Stimulated activated CD8-positive, alpha-beta memory T cell treated with anti-CD3 and anti-CD28 coated beads, Interleukin-12 subunit alpha, Interleukin-12 subunit beta, amount 100 ng/mL, for 1 hour (primary cell): ENCODE data around the gene SLC22A14.
"Not testable (repeated sequence)": the region's sequence is repeated elsewhere in the genome, so short reads cannot be mapped to it uniquely, and the experiment has no call there.

ENCODE experiments used
- DNase-seq: peaks from one replicate; pipeline ENCODE4 v3.0.0-alpha.2; 2020; ENCODE audit warnings: low read depth

Gene SLC22A14

GRCh38 chr3:38314112-38314763 is 32.1 kb downstream of the SLC22A14 start:
- no peak for DNase-seq

- no peak for DNase-seq
Measured at GRCh38 chr3:38314764-38315487, 32.8 kb downstream of the SLC22A14 start.

DNA sequence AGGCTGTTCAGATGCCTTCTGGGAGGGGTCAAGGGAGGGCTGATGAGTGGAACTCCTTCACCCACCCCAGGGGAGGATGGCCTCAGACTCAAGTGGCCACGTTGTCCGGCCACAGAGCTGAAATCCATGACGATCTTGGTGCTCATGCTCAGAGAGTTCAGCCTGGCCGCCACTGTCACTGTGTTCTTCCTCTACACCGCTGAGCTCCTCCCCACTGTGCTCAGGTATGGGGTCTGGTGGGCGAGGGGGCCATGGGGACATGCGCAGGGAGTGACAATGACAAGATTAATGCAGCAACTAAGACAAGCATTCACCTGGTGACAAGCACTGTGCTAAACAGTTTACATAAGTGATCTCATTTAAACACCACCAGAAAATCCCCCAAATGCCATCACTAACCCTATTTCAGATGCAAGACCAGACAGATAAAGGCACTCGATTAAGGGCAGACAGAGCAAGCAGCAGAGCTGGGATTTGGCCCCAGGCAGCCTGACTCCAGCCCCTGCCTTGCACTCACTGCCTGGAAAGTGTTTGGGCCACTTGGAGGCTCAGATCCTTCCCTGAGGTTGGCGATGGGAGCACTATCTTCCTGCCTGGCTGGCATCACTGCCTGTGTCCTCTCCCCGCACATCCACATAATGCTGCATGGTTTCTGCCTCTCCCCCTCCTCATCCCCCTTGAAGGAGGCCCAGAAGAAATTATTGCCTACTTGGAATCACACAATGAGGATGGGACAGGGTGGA is 33.6 kb downstream of the SLC22A14 start:
- no peak for DNase-seq

DNA sequence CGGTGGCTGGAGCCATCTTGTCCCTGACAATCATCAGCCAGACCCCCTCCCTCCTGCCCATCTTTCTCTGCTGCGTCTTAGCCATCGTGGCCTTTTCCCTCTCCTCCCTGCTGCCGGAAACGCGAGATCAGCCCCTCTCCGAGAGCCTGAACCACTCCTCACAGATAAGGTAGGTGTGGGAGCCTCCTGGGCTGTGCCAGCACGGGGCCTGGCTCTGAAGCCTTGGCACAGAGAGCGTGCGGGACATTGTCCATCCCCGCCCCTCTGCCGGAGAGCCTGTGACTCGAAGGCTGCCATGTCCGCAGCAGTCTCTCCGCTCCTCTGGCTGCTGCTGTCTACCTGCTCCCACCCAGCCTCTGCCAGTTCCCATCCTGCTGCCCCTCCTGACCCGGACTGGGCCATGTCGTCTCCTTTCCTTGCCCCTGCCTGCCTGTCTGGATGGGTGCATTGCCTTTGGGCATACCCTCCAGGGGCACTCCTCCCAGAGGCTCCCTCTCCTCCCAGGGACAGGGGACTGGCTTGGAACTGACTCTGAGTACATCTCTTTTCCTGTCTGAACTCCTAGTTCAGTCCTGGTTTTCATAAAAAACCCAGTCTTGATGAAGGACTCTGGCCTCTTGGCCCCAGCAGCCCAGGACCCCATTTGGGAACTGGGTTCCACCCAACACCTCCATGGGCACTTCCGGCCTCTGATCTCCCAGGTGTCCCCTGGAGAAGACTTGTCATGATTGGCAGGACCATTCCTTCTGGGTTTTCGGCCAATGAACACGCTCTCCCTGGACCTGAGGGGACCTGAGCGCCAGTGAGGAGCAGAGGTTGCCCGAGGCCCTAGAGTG is 34.5 kb downstream of the SLC22A14 start:
- no peak for DNase-seq

DNA sequence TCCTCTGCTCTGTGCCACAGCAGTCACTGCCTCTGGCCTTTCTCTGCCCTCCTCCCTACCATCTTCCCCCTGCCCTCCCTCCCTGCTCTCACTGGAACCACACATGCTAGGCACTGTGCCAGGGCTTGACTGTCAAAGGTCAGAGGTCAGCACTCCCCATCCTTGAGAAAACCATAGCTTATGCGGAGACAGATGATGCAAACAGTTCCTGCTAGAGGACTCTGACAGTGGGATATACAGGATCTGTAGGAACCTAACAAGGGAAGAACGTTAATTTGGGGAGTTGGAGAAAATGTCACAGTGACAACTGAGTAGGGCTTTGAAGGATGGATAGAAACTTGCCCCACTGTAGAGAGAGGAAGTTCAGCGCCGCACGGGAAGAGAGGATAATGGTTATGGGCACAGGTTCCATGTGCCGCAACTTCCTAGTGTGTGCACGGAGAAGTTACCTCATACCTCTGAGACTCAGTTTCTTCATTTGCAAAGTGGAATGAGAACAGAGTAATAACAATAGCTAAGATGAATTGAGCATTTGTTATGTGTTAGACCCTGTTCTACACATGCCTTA is 35.2 kb downstream of the SLC22A14 start:
- DNase-seq, result no peak

GRCh38 chr3:38318766-38319671 is 36.9 kb downstream of the SLC22A14 start:
- DNase-seq, result no peak

- DNase-seq, result not testable (repeated sequence)
Measured at GRCh38 chr3:38320638-38321037, 38.5 kb downstream of the SLC22A14 start.

GRCh38 chr3:38323060-38323459 is 41.0 kb downstream of the SLC22A14 start:
- DNase-seq, result no peak

GRCh38 chr3:38325256-38325655 is 43.2 kb downstream of the SLC22A14 start:
- DNase-seq, result no peak

GRCh38 chr3:38327335-38328009 is 45.4 kb downstream of the SLC22A14 start:
- no peak for DNase-seq

DNA sequence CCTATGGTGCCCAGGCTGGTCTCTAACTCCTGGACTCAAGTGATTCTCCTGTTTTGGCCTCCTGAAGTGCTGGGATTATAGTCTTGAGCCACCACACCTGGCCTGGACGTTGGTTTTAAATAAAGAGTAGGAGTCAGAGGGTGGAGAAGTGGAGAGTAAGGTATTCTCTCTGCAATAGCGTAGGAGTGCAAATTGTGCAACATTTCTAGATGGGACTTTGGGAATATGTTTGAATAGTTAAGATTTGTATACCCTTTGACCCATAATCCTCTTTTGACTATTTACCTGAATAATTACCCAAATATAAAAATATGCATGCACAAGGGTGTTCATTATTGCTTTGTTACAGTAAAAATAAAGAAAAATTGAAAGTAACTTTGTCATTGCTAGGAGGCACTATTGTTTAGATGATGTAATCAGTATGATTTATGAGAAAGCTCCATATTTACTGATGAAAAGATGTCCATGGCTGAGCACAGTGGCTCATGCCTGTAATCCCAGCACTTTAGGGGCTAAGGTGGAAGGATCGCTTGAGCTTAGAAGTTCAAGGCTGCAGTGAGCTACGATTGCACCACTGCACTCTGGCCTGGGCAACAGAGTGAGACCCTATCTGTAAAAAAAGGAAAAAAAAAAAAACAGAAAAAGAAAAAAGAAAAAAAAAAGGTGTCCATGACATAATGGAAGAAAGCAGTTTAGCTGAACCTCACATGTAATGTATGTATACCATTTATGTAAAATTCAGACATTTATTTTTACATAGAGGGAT is 49.3 kb downstream of the SLC22A14 start:
- no peak for DNase-seq

DNA sequence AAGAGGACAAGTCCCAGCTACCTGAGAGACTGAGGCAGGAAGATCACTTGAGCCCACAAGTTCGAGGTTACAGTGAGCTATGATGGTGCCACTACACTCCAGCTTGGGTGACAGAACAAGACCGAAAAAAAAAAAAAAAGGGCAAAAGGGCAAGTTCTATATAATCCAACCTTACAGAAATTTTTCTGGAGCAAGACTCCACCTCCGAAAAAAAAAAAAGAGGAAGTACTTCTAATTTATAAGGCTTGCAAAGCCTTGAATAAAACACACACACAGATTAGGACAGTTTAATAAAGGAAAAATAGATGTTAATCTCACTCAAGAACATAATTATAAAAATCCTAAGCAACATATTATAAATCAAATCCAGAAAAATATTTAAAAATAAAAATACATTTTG is 50.1 kb downstream of the SLC22A14 start:
- DNase-seq, result no peak

DNA sequence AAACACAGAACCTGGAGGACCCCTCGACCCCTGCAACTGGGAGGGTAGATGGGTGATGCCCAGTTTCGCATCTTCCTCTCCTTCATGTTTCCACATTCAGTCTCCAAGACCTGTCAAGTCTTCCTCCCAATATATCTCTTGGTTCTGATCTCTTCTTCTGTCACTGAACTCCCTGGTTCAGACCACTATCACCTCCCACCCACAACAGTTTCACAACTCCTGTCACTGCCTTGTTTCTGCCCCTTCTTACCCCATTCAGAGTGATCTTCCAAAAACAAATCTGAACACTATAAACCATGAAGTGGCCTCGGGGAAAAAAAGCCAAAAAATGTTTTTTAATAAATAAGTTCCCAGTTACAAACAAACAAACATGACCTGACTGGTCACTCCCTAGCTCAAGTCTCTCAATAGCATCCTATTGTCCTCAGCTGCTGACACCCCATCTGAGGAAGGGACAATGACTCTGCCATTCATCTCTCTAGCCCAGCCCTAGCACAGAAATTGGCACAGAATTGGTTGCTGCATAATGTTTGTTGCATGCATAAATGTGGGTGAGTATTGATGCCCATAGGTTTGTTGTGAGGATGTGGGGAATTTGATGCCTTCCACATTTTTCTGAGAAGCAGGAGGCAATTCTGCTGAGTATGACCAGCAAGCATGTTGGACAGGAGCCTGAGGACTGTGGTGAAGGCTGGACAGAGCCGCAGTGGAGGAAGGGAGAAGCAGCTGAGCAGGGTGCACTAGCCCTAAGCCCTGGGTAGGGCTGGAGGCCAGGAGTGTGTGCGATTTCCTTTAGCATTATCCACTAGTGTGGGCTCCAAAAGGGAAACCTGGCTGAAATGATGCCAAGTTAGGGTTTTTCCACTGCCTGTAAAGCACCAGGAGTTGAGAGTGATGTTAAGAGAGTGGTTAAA is 52.3 kb downstream of the SLC22A14 start:
- DNase-seq, result no peak

DNA sequence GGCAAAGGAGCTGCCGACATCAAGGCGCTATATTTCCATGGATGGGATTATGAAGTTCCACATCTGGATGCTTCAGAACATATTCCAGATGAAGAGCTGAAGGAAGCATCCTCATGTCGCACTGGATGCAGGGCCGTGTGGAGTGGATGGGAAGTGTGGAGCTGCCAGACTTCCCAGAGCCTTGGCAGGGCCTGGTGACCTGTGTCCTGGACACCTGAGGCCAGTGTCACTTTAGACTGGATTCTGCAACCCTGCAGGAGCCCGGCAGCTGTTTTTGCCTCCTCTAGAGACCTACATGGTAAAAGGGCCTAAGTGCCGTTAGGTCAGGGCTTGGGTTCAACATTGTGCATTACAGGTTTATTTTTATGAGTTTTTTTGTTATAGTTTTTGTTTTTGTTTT is 53.2 kb downstream of the SLC22A14 start:
- no peak for DNase-seq

DNA sequence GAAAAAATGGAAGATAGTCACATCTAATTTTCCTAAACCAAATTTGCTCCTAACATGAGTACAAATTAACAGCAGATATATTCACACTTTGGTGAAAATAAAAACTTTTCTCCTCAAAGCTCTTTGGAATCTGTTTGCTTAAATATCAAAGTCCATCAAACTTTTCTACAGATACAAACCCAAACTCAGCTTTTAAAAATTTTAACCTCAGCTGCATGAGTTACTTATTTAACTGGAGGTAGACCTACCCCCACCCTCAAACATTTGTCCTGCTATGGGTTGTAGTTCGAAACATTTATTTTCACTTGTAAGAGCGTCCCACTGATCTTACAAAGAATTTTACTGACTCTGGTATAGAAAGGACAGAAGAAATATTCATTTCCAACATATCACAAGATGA is 55.6 kb downstream of the SLC22A14 start:
- no peak for DNase-seq

GRCh38 chr3:38343797-38344594 is 61.9 kb downstream of the SLC22A14 start:
- DNase-seq, result no peak

DNA sequence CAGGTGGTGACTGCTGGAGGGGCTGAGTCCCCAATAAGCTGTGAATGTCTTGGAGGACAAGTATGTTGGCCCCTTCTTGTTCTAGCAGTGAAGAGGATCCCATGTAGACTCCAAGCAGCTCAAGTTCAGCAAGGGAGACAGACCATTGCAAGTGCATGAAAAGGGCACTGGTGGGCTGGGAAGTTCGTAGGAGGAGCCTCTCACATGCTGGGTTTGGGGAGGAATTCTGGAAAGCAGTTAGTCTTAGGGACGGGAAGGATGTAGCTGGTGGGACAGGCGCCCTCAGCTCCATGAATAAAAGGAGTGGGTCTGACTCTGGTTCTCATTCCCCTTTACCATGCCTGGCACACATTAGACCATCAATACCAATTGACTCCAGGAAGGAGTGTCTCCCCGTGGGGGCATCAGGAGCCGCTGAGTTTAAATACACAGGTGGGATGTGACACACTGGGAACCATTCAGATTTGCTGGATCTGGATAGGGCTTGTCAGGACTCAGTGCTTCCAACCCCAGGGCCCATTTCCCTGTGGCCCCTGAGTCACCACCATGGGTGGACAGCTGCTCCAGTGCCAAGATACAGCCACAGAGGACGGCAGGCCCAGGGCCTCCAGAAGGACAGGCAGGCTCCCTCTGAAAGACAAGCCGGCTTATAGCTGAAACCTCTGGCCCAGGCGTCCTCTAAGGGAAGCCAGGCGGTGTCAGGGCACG is 63.9 kb downstream of the SLC22A14 start:
- DNase-seq, result no peak
